NCI-H2227 (cell line): ENCODE results near the gene TSKU.
"Not testable (repeated sequence)": the region's sequence is repeated elsewhere in the genome, so short reads cannot be mapped to it uniquely, and the experiment has no call there.

Source experiments
- DNase-seq: peaks from one replicate; lab custom pipeline; 2025; ENCODE audit not compliant: unreplicated experiment; lab: John Stamatoyannopoulos, UW

Gene TSKU

DNA sequence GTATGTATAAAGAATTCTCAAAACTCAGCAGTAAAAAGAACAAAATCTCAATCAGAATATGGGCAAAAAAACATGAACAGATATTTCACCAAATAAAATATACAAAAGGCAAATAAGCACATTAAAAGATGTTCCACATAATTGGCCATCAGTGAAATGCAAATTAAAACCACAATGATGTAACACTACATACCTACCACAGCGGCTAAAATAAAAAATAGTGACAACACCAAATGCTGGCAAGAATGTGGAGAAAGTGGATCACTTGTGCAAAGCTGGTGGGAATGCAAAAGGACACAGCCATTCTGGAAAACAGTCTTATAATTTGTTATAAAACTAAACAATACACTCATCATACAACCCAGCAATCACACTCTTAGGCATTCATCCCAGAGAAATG lies 39.2 kb downstream of the TSKU start:
- DNase-seq: no peak

DNA sequence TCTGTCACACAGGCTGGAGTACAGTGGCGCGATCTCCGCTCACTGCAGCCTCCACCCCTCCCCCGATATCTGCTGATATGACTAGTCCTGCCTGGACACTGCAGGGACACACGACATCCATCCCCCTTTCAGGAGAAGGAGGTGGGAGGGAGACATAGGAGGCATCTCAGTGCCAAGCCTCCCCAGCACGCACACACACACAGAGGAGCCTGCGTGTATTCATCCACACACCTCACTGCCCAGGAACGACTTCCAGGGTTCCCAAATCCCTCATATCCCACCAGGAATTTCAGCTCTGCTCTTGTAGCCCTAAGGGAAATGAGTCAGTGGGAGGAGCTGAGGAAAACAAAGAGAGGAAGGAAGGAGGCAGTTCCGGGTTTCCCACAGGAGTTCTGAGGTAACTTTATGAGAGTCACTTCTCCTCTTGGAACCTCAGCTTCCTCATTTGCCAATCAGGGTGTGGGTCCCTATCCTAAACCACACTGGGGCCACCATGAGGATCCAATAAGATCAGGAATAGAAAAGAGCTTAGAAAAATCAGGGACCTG lies 40.4 kb downstream of the TSKU start:
- no peak for DNase-seq

DNA sequence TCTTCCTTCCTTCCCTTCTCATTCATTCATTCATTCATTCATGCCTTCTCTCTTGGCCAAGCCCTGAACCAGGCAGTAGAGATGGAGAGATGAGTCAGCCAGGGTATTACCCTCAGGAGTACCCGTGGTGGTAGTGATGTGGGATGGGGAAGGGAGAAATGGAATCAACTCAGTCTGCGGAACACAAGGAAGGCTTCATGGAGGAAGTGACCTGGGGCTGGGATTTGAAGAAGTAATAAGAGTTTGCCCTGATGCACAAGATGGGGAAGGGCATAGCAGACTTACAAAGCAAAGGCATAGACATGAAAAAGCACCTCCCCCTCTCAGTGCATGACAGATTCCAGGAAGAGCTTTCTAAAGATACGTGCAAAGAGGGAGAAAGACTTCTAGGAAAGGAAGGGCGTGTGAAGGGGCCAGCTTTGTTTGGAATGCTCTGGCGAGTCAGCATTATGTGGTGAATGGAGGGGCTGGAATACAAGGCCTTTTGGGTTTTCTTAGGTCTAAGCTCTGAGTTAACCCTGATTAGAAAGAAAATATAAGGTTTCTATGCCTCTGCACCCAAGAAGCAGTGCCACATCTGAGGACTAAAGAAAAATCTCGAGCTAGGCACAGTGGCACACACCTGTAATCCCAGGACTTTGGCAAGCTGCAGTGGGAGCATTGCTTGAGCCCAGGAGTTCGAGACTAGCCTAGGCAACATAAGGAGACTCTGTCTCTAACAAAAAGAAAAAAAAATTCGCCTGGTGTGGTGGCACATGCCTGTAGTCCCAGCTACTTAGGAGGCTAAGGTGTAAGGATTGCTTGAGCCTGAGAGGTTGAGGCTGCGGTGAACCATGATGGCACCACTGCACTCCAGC lies 41.2 kb downstream of the TSKU start:
- DNase-seq: no peak

DNA sequence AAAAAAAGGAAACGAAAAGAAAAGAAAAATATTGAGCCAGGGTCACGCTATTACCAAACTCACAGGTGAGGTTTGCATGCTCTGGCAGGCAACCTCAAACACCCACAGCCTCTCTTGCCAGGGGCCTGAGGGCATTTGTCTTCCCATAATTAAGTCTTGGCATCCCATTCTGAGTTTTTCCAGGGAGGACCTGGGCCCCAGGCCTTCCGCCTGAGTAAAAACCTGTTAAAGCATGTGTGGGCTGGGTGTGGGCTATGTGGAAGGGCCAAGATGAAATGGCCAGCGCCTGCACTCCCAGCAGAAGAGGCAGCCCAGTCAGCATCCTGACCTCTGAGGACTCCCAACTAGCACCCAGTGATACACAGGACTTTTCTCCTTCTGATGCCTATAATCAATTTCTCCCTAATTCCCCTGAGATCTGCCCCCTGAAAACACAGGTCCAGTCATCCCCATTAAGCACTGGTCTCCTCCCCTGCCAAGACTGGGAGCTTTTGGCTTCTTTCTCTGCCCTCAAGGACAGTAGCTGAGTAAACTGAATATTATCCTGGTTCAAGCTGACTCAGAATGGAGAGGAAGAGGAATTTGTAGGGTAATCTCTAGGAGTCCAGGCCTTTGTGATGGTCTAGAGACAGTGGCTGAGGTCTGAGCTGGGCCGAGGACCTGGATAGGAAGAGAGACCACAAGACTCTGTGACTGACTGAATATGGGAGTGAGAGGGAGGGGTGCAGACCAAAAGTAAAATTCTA lies 42.0 kb downstream of the TSKU start:
- no peak for DNase-seq

DNA sequence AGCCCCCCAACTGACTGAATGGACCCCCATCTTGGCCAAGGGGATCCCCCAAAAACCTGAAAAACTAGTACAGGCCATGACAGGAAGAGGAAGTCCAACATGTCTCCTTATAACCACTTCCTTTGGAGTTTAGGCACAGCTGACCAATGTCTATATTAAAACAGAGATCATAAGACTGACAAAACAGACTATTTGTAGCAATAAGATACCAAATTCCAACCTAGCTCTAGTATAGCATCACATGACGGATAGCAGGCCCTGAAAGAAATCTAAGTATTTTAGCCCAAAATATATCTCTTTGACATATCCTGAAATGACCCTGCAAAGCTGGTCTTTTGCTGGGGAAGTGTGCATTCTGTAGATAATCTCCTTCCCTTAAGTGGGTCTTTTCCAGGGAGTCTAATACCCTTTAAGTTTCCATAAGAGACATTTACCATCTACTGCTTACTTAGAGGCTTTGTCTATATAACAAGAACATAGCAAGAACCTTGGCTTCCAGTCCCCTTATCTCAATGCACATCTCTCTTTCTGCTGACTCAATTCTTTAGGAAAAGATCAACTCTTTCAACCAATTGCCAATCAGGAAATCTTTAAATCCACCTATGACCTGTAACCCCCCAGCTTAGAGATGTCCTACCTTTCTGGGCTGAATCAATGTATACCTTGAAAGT lies 42.7 kb downstream of the TSKU start:
- DNase-seq: no peak

DNA sequence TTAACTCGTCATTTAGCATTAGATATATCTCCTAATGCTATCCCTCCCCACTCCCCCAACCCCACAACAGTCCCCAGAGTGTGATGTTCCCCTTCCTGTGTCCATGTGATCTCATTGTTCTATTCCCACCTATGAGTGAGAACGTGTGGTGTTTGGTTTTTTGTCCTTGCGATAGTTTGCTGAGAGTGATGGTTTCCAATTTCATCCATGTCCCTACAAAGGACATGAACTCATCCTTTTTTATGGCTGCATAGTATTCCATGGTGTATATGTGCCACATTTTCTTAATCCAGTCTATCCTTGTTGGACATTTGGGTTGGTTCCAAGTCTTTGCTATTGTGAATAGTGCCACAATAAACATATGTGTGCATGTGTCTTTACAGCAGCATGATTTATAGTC lies 43.4 kb downstream of the TSKU start:
- DNase-seq: not testable (repeated sequence)

DNA sequence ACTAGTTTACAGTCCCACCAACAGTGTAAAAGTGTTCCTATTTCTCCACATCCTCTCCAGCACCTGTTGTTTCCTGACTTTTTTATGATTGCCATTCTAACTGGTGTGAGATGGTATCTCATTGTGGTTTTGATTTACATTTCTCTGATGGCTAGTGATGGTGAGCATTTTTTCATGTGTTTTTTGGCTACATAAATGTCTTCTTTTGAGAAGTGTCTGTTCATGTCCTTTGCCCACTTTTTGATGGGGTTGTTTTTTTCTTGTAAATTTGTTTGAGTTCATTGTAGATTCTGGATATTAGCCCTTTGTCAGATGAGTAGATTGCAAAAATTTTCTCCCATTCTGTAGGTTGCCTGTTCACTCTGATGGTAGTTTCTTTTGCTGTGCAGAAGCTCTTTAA lies 43.8 kb downstream of the TSKU start:
- DNase-seq: not testable (repeated sequence)

DNA sequence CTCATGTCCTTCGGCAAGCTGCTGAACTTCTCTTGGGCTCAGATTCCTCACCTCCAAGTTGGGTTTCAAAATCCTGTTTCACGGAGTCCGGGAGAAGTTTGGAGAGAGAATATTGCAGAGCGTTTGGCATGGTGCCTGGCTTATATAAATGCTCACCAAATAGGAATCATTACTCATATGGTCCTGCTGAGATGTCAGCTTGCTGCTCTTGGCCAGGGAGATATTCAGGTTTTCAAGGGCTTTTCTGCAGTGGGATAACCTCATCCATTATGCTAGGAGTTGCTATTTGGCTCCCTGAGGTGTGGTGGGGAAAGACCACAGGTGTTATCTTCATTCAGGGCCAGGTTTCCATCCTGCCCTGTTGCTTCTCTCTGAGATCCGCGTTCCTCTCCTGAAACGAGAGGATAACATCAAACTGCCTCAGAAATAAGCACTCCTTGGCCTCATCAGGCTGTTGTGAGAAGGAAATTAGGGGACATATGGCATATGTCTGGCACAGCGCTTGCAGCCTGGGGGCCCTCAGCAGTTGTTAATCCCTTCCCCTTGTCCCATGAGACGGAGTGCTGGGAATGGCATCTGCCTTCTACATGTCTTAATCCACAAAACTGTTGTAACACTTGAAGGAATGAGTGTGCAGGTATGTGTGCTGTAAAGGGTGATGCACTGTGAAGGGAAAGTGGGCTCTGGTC lies 47.6 kb downstream of the TSKU start:
- DNase-seq: no peak

DNA sequence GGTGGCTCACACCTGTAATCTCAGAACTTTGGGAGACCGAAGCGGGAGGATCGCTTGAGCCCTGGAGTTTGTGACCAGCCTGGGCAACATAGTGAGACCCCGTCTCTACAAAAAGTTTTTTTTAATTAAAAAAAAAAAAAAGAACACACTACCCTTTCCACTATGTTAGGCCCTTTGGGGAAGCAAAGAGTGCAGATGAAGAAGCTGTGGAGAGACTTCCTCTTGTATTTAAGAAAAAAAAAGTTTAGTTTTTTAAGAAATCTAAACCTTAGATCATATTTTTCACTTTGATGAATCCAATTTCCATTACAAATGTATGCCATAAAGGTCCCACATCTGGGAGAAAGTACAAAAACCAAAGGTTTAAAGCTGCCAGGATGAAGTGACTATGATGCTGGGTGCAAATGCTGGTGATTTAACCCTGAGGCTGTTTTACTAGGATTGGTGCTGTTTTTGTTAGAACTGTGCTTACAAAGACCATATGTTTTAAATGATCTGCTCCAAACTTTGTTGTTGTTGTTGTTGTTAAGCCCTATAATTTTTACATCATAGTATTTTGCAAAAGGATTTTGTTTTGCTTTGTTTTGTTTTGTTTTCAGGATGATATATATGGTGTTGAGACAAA lies 48.6 kb downstream of the TSKU start:
- no peak for DNase-seq

DNA sequence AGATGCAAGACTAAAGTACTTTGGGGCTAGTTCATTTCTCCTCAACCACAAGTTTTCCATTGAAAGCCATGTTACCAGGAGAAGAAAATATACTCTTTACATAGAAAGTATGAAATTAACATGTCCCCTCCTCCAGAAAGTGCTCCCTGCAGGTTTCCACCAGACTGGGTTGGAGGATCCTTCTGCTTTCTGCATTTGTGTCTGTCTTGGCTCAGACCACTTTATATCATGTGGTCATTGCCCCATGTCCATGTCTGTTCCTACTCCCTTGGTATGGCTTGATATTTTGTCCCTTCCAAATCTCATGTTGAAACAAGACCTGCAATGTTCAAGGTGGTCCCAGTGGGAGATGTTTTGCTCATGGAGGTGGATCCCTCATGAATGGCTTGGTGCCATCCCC lies 49.2 kb downstream of the TSKU start:
- no peak for DNase-seq

DNA sequence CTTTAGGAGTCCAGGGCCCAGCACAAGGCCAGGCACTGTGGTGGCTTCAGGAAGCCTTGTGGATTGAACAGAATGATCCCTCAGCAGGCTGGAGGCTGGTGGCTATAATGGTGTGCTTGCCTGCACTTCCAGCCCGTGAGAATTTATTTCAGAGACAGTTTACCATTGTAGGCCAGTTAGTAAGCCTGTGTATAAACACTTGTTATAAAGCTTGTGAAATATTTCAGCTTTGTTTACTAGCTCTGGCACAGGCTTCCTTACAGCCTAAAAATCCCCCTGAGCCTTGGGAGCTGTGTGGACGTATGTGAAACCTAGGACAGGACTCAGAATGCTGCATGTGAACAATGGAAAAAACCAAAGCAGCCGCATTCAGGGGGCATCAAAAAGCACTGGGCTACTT lies 51.0 kb downstream of the TSKU start:
- no peak for DNase-seq

DNA sequence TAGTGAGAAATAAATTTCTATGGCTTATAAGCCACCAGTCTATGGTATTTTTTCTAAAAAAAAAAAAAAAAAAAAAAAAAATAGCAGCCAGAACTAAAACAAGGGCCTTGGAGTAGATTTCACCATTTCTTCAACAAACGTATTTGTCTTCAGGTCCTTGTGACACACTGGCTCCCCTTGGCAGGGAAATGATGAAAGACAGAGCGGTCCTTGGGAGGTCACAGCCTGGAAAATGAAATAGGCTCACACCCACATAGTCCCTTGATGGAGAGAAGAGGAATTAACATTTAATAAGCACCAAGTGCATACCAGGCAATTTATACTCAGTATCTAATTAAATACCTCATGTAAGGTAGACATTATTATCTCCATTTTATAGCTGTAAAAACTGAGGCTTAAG lies 51.9 kb downstream of the TSKU start:
- no peak for DNase-seq

DNA sequence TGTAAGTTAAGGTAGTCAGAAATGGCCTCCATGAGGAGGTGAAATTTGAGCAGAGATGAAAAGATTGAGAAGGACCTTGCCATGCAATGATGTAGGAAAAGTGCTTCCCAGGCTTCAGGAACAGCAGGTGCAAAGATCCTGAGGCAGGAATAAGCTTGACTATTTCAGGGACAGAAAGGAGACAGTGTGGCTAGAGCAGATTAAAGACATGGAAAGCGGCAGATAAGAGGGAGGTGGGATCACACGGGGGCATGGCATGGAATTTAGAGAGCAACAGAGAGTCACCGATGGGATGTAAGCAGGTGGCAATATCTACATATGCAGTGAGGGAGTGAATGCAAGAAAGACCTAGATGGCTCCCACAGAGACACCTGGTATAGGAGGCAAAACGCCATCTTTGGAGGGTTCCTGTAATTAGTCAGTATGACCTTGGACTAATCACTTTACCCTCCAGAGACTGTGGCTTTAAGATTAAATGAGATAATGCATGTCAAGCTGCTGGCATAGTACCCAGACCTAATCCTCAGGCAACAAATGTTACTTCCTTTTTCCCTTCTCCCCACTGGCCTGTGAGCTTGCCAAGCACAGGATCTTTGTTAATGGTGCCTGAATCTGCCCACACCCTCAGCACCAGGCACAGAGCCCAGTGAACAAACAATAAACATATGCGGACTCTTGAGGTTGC lies 52.9 kb downstream of the TSKU start:
- no peak for DNase-seq

DNA sequence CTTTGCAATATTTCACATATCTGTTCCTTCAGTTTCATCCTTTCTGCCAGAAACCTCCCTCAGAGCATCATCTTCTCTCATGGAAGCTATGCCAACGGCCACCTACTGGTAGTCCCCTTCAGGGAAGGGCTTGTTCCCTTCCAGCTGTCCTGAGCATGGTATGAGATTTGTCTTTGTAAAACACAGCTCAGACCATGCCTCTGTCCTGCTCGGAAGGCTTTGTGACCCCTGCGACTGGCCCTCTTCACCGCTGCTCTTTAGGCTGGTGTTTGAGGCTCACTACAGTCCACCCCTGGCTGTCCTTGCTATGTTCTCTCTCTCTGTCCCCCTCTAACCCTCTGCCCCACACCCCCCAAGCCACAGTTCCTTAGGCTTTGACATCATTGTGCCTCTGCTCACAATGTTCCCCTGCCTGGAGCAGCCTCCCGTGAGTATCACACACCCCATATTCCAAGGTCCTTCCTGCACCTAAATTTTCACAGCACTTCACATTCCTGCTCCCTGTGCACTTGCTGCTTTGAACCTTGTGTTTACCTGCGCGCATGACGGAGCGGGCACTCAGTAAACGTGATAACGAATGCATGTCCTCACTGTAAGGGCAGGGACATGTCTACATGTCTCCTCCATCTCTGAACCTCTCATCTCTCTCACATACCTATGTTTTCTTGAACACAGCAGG lies 53.6 kb downstream of the TSKU start:
- no peak for DNase-seq

DNA sequence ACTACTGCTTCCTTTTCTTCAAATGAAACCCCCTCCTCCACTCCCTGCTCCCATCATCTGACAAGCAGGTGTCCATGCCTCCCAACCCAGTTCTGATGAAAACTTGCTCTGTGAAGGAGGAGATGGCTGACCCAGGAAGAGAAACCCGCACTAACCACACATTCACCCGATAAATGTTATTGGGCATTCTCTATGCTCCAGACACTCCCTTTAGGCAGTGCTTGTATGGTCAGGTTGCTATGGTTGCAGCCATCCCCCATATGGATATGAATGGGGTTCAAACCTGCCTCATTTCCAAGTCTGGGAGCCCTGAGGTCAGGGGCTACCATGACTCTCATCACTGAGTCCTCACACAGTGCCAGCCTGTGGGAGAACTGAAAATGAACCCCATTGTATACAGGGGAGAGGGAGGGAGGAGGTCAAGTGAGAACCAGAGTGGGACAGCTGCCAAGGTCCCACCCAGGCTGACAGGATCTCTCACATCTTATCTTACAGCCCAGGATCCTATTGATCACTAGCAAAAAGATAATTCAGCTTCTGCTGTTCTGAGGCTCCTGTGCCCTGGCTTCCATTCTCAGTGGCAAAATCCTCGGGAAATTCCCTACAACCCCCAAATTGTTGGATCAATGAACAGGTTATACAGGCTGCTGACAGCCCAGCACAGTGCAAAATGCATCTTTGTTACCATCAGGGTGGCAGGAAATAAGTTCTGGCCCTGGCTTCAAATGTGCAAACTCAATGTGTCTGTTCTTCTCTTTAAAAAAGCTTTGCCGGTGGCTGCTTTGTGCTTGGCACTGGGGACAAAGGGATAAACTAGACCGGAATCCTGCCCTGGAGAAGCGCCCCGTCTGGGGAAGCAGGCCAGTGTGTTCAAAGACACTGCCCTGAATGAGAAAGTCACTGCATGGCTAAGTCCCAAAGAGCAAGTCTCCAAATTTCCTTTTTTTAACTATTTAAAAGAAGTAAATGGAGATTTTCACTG lies 54.8 kb downstream of the TSKU start:
- no peak for DNase-seq

DNA sequence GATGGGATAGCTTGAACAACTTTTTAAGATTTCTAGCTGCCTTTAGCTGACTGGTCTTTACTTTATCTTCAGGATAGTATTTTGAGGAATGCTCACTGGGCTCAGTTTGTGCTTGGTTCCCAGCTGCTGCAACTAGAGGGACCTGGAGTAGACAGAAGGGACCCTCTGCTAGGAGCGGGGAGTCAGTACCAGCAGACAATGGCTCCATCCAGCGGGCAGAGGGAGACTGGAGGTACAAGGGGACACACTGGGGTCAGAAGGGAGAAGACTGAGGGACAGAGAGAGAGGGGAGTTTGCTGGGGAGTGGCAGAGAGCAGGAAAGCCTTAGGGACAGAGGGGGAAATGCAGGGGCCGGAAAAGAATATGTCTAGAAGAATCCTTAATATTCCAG lies 55.5 kb downstream of the TSKU start:
- DNase-seq: no peak

DNA sequence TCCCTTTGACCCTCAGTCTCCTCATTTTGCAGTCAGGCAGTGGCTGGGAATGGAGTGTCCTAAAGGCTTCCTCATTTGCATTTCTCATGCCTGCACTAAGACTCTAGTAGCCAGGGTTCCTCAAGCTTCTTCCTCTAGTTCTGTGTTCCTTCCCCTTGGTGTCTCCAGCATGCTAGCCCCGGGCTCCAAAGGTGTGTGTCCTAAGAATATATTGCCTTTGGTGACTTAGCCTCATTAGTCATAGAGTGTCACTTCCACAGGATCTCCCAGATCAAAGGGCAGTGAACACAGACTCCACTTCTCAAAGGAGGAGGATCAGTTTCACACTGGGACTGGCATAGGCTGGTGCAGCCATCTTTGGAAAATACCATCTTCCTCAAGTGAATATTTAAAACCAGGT lies 56.2 kb downstream of the TSKU start:
- DNase-seq: no peak

DNA sequence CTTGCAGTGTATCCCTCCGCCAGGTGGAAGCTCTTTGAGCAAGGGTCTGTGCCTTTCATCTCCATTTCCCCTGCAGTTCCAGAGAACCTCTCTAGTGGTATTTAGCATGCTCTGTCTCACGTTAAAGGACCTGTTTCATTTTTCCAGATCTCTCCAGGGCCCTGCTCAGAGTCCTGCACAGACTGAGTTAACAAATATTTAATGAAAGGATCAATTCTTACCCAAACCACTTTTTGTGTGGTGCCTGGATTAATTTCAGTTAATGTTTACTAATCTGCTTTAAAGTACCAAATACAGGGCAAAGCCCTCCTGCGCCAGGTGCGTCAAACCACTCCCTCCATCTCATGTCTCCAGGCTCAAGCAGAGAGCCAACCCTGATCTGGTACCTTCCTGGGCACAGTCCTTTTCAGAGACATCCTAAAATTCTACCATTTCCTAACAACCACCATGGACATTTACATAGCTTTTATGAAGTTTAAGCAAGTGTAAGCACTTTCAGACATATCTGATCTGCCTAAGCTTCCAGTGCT lies 58.8 kb downstream of the TSKU start:
- DNase-seq: no peak
